Spleen (tissue), 7 donors: ENCODE results near the gene LOXL4.

ENCODE experiments used
- CTCF ChIP-seq, 11 experiments: fragments of 200-600 bp in 7 of 11; fragments of 450-650 bp in 4 of 11; sonication (generic) in 4 of 11; IDR thresholded peaks in 8 of 11; conservative IDR thresholded peaks in 3 of 11; 1 replicate in 7 of 11; 2 replicates in 4 of 11; pipeline versions ENCODE4 v1.4.0 to v1.8.0; 2016 to 2021; ENCODE audit warnings: antibody characterized with exemption in 11 of 11, inconsistent platforms in 4 of 11, mild to moderate bottlenecking in 1 of 11
- POLR2A ChIP-seq, 3 donors: fragments of 450-650 bp; IDR thresholded peaks; one replicate each; pipeline ENCODE4 v1.5.1; 2017; ENCODE audit warnings: antibody characterized with exemption in 3 of 3, mild to moderate bottlenecking in 1 of 3
- donor health status: DM: no; HTN: no; CAD: no; lungs with moderate emphysema.
- donor health status: DM: no; HTN: no; CAD: no.
- donor health status: DM: no; HTN: no; CAD: no.

GRCh38 chr10:98201760-98202159 lies 66.2 kb downstream of the LOXL4 start:
- TF ChIP-seq POLR2A (IDR thresholded peaks at IDR 0.05) (no peak), CTCF (IDR thresholded peaks at IDR 0.05 in 8 of 11, conservative IDR thresholded peaks at IDR 0.05 in 3 of 11) (no peak)
